Left forelimb (tissue), 1 donor: ENCODE data around the gene KCTD1.

ENCODE experiments used
- DNase-seq: peaks from one replicate; pipeline ENCODE4 v3.0.0-alpha.2; 2018; ENCODE audit warnings: low spot score

The KCTD1 gene

GRCh38 chr18:26480897-26481795 lies 67.2 kb downstream of the KCTD1 start:
- no peak for DNase-seq

GRCh38 chr18:26479681-26480079 lies 68.7 kb downstream of the KCTD1 start:
- DNase-seq: no peak

- no peak for DNase-seq
Observed at GRCh38 chr18:26479065-26479680, 69.2 kb downstream of the KCTD1 start.

GRCh38 chr18:26477828-26478466 lies 70.4 kb downstream of the KCTD1 start:
- no peak for DNase-seq

- DNase-seq: no peak
Observed at GRCh38 chr18:26476697-26477096, 71.7 kb downstream of the KCTD1 start.

- no peak for DNase-seq
Observed at GRCh38 chr18:26474542-26474941, 73.8 kb downstream of the KCTD1 start.

GRCh38 chr18:26473672-26474071 lies 74.7 kb downstream of the KCTD1 start:
- DNase-seq: no peak

GRCh38 chr18:26471826-26472225 lies 76.5 kb downstream of the KCTD1 start:
- no peak for DNase-seq

- DNase-seq: no peak
Observed at GRCh38 chr18:26471027-26471426, 77.3 kb downstream of the KCTD1 start.

- DNase-seq: no peak
Observed at GRCh38 chr18:26470011-26470637, 78.2 kb downstream of the KCTD1 start.

- no peak for DNase-seq
Observed at GRCh38 chr18:26468931-26469340, 79.4 kb downstream of the KCTD1 start.

GRCh38 chr18:26466026-26466425 lies 82.3 kb downstream of the KCTD1 start:
- no peak for DNase-seq

- no peak for DNase-seq
Observed at GRCh38 chr18:26465431-26465830, 82.9 kb downstream of the KCTD1 start.

GRCh38 chr18:26464128-26465011 lies 84.0 kb downstream of the KCTD1 start:
- DNase-seq: no peak

- no peak for DNase-seq
Observed at GRCh38 chr18:26462355-26462754, 86.0 kb downstream of the KCTD1 start.

- no peak for DNase-seq
Observed at GRCh38 chr18:26461405-26461804, 86.9 kb downstream of the KCTD1 start.

GRCh38 chr18:26460449-26461091 lies 87.8 kb downstream of the KCTD1 start:
- no peak for DNase-seq

- DNase-seq: no peak
Observed at GRCh38 chr18:26459884-26460283, 88.5 kb downstream of the KCTD1 start.

- no peak for DNase-seq
Observed at GRCh38 chr18:26459340-26459739, 89.0 kb downstream of the KCTD1 start.

- no peak for DNase-seq
Observed at GRCh38 chr18:26458526-26459232, 89.7 kb downstream of the KCTD1 start.
